Smooth muscle cell (in vitro differentiated cells): ENCODE measurements around the gene PHYH. TPM values are rescaled to one million over a fixed set of nuclear protein-coding genes. Genes with fewer than 3 reads are reported as not detected.

Experiments
- DNase-seq: peaks from one replicate; lab custom pipeline; 2025; ENCODE audit not compliant: unreplicated experiment; lab: John Stamatoyannopoulos, UW
- H2AFZ ChIP-seq: fragments of 200-600 bp; sonication (generic); 2 replicates; pipeline ENCODE4 v1.6.0; 2016; ENCODE audit warnings: antibody characterized with exemption, low read depth, mild to moderate bottlenecking
- H3F3A ChIP-seq: fragments of 200-600 bp; sonication (generic); 2 replicates; pipeline ENCODE4 v1.6.0; 2017; ENCODE audit warnings: antibody characterized with exemption, low read depth
- H3K27ac ChIP-seq: fragments of 200-600 bp; sonication (generic); 2 replicates; pipeline ENCODE4 v1.5.1; 2016; ENCODE audit warnings: low read depth, mild to moderate bottlenecking
- H3K27me3 ChIP-seq: fragments of 200-600 bp; sonication (generic); 2 replicates; pipeline ENCODE4 v1.6.1; 2016; ENCODE audit warnings: low read depth, mild to moderate bottlenecking
- H3K36me3 ChIP-seq: fragments of 200-600 bp; sonication (generic); 2 replicates; pipeline ENCODE4 v1.5.1; 2016; ENCODE audit warnings: low read depth
- H3K4me1 ChIP-seq: fragments of 200-600 bp; sonication (generic); 2 replicates; pipeline ENCODE4 v1.5.1; 2016; ENCODE audit warnings: low read depth
- H3K4me2 ChIP-seq: fragments of 200-600 bp; sonication (generic); 2 replicates; pipeline ENCODE4 v1.6.0; 2016; ENCODE audit warnings: mild to moderate bottlenecking
- H3K4me3 ChIP-seq: fragments of 200-600 bp; sonication (generic); 2 replicates; pipeline ENCODE4 v1.5.1; 2016; ENCODE audit warnings: mild to moderate bottlenecking
- H3K79me2 ChIP-seq: fragments of 200-600 bp; sonication (generic); 2 replicates; pipeline ENCODE4 v1.6.0; 2016; ENCODE audit warnings: low read depth, mild to moderate bottlenecking
- H3K9ac ChIP-seq: fragments of 200-600 bp; sonication (generic); 2 replicates; pipeline ENCODE4 v1.6.0; 2016; ENCODE audit warnings: low read depth
- H3K9me3 ChIP-seq: fragments of 200-600 bp; sonication (generic); replicated peaks from 2 replicates; pipeline ENCODE4 v1.5.1; 2016; ENCODE audit warnings: low read depth
- H4K20me1 ChIP-seq: fragments of 200-600 bp; sonication (generic); 2 replicates; pipeline ENCODE4 v1.6.0; 2016; ENCODE audit warnings: low read depth
- CTCF ChIP-seq: fragments of 200-600 bp; sonication (generic); IDR thresholded peaks from 2 replicates; pipeline ENCODE4 v1.5.1; 2017; ENCODE audit warnings: borderline replicate concordance, mild to moderate bottlenecking, antibody characterized with exemption; ENCODE audit not compliant: insufficient read depth, poor library complexity, severe bottlenecking
- WGBS: methylation state at CpG from one replicate; pipeline ENCODE4 v1.1.7; 2016; ENCODE audit warnings: low lambda C conversion rate; 5-methylcytosine and 5-hydroxymethylcytosine counted together
- polyA plus RNA-seq: library from polyadenylated mRNA; unstranded; fragments of >200 nt; fragmentation: Nextera tagmentation; extraction: Ambion mirVana; gene quantifications from 2 replicates; pipeline ENCODE4 v1.2.1, GENCODE V29; 2016
- total RNA-seq: library from RNA; depleted of rRNA; stranded (reverse); fragments of >200 nt; gene quantifications from 2 replicates; pipeline ENCODE4 v1.2.3, GENCODE V29; 2014

Gene PHYH
- total and polyA plus RNA-seq, 2 experiments from 2014 or later, result 14.4 to 27.5 TPM

GRCh38 chr10:13270877-13271551 lies 28.9 kb downstream of the PHYH start:
- no peak for TF ChIP-seq CTCF
- H3K27ac ChIP-seq, result no peak overlapping the region
- no peaks in the 10 kb centered on the region for H3K36me3 ChIP-seq
- no peaks in the 10 kb centered on the region for H3K9me3 ChIP-seq
- no peak overlapping the region for H3K4me3 ChIP-seq
- no peaks in the 10 kb centered on the region for H4K20me1 ChIP-seq
- no peak overlapping the region for H3K9ac ChIP-seq
- no peak overlapping the region for H2AFZ ChIP-seq
- no peaks in the 10 kb centered on the region for H3K79me2 ChIP-seq
- no peaks in the 10 kb centered on the region for H3K4me1 ChIP-seq
- H3K27me3 ChIP-seq, result no peaks in the 10 kb centered on the region
- no peak overlapping the region for H3K4me2 ChIP-seq
- no peak for DNase-seq
- WGBS, result 74% methylated on average over 9 of the region's 9 CpGs
- H3F3A ChIP-seq, result no peaks in the 10 kb centered on the region

GRCh38 chr10:13268841-13269240 lies 31.0 kb downstream of the PHYH start:
- Histone ChIP-seq H3K79me2 (no peaks in the 10 kb centered on the region), H3K27me3 (no peaks in the 10 kb centered on the region), H3K4me1 (no peaks in the 10 kb centered on the region), H3K36me3 (no peaks in the 10 kb centered on the region), H3K4me3 (no peak overlapping the region), H3K9me3 (no peaks in the 10 kb centered on the region), H3F3A (no peaks in the 10 kb centered on the region), H3K27ac (no peak overlapping the region), H3K4me2 (no peak overlapping the region), H4K20me1 (no peaks in the 10 kb centered on the region), H2AFZ (no peak overlapping the region), H3K9ac (no peak overlapping the region)
- 38% methylated on average over 3 of the region's 3 CpGs for WGBS
- DNase-seq, result no peak
- TF ChIP-seq CTCF, result no peak

- no peaks in the 10 kb centered on the region for H3K79me2 ChIP-seq
- no peak for TF ChIP-seq CTCF
Measured at GRCh38 chr10:13268310-13268709, 31.6 kb downstream of the PHYH start.

GRCh38 chr10:13263591-13263990 lies 36.3 kb downstream of the PHYH start:
- Histone ChIP-seq H4K20me1 (no peaks in the 10 kb centered on the region), H3K79me2 (no peaks in the 10 kb centered on the region), H2AFZ (no peak overlapping the region), H3K4me3 (no peak overlapping the region), H3K9me3 (no peaks in the 10 kb centered on the region), H3F3A (no peaks in the 10 kb centered on the region), H3K36me3 (no peaks in the 10 kb centered on the region), H3K4me2 (no peak overlapping the region), H3K9ac (no peak overlapping the region), H3K27ac (no peak overlapping the region), H3K27me3 (no peaks in the 10 kb centered on the region), H3K4me1 (no peaks in the 10 kb centered on the region)
- DNase-seq, result no peak
- TF ChIP-seq CTCF, result no peak
- WGBS, result 92% methylated on average over 7 of the region's 7 CpGs

More at GRCh38 chr10:13268310-13268709, 31.6 kb downstream of the PHYH start:
- 79% methylated on average over 4 of the region's 4 CpGs for WGBS
- Histone ChIP-seq H3F3A (no peaks in the 10 kb centered on the region), H3K4me3 (no peak overlapping the region), H3K4me2 (no peak overlapping the region), H3K9ac (no peak overlapping the region), H2AFZ (no peak overlapping the region), H3K9me3 (no peaks in the 10 kb centered on the region), H4K20me1 (no peaks in the 10 kb centered on the region), H3K4me1 (no peaks in the 10 kb centered on the region), H3K27me3 (no peaks in the 10 kb centered on the region), H3K27ac (no peak overlapping the region), H3K36me3 (no peaks in the 10 kb centered on the region)
- no peak for DNase-seq
